Esophagus muscularis mucosa (tissue), 3 donors: ENCODE data around the gene POT1.

Experiments
- CTCF ChIP-seq, 3 experiments: fragments of 200-600 bp in 2 of 3; fragments of 450-650 bp in 1 of 3; sonication (generic) in 2 of 3; IDR thresholded peaks; one replicate each; pipeline ENCODE4 v1.5.1; 2017 to 2019; ENCODE audit warnings: antibody characterized with exemption in 3 of 3, mild to moderate bottlenecking in 2 of 3, moderate library complexity in 1 of 3
- POLR2A ChIP-seq: fragments of 450-650 bp; IDR thresholded peaks from one replicate; pipeline ENCODE4 v1.6.1; 2017; ENCODE audit warnings: antibody characterized with exemption, moderate library complexity, mild to moderate bottlenecking, low read depth

GRCh38 chr7:124857672-124858235 lies 71.9 kb downstream of the POT1 start:
- TF ChIP-seq POLR2A, result no peak
- no peak for TF ChIP-seq CTCF (IDR thresholded peaks at IDR 0.05)
